Esophagus squamous epithelium (tissue), 5 donors: ENCODE measurements around the gene KDM3A. TPM values are rescaled to one million over a fixed set of nuclear protein-coding genes. Genes with fewer than 3 reads are reported as not detected.
"Not testable (repeated sequence)": the region's sequence is repeated elsewhere in the genome, so short reads cannot be mapped to it uniquely, and the experiment has no call there.

Experiments used
- DNase-seq: peaks from one replicate; lab custom pipeline; 2025; lab: John Stamatoyannopoulos, UW
- H3K27ac ChIP-seq, 4 donors: fragments of 200-600 bp; sonication (generic); one replicate each; pipeline ENCODE4 v1.5.1; 2016 to 2019; ENCODE audit warnings: mild to moderate bottlenecking in 1 of 4
- H3K27me3 ChIP-seq, 4 donors: fragments of 200-600 bp; sonication (generic); 1 replicate in 3 of 4; 2 replicates in 1 of 4; pipeline versions ENCODE4 v1.5.1 to v1.6.0; 2017 to 2021; ENCODE audit warnings: antibody characterized with exemption in 1 of 4
- H3K36me3 ChIP-seq, 3 donors: fragments of 200-600 bp; sonication (generic); one replicate each; pipeline ENCODE4 v1.5.1; 2016 to 2019
- H3K4me1 ChIP-seq, 3 donors: fragments of 200-600 bp; sonication (generic); one replicate each; pipeline ENCODE4 v1.5.1; 2017 to 2019
- H3K4me3 ChIP-seq, 4 donors: fragments of 200-600 bp; sonication (generic); 1 replicate in 3 of 4; 2 replicates in 1 of 4; pipeline ENCODE4 v1.5.1; 2016 to 2019; ENCODE audit warnings: mild to moderate bottlenecking in 2 of 4, moderate library complexity in 1 of 4
- H3K9me3 ChIP-seq, 3 donors: fragments of 200-600 bp; sonication (generic); one replicate each; pipeline ENCODE4 v1.5.1; 2016 to 2019
- POLR2A ChIP-seq, 4 donors: fragments of 450-650 bp; IDR thresholded peaks; one replicate each; pipeline ENCODE4 v1.6.1; 2017; ENCODE audit warnings: antibody characterized with exemption in 4 of 4, mild to moderate bottlenecking in 4 of 4, moderate library complexity in 3 of 4
- WGBS, 2 donors: methylation state at CpG; one replicate each; pipeline ENCODE4 v1.1.5; 2018; 5-methylcytosine and 5-hydroxymethylcytosine counted together
- intact Hi-C: fragments of 100-400 bp; cut with DNase I; formaldehyde crosslinking; loops from one replicate; pipeline ENCODE4 v1.15.0; 2022
- total RNA-seq, 4 donors: library from RNA; depleted of rRNA; stranded (reverse); fragments of >200 nt; gene quantifications; one replicate each; pipeline ENCODE4 v1.1.0, GENCODE V29; 2016
- TF ChIP-seq, protein P1 (sequence below), 6 experiments: fragments of 450-650 bp in 4 of 6; fragments of 200-600 bp in 2 of 6; sonication (generic) in 2 of 6; IDR thresholded peaks; one replicate each; pipeline ENCODE4 v1.5.1; 2016 to 2019; ENCODE audit warnings: antibody characterized with exemption in 6 of 6, mild to moderate bottlenecking in 4 of 6, moderate library complexity in 4 of 6
- donor health status: DM: yes; HTN: yes; CAD: no.

Gene KDM3A
- total RNA-seq, 4 donors from 2014 or later = 22.0 to 60.7 (median 23.9) TPM

DNA sequence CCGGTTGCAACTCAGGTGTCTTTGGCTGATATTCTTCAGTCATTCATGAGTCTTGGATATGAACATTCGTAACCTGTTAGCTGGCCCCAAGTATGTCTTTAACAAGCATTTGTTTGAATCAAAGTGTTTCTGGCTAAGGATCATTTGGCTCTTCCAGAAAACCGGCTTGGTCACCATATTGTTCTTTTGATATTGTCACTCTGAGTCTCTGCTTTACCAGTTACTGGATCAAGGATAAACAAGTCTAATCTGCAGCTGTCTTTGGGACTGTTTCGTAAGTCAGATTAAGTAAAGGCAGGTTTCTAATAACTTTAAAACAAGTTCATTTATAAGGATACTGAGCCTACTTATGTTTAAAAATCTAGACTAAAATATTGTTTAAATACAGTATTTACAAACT lies 49.1 kb downstream of the KDM3A start:
- DNase-seq = no peak
- intact Hi-C loops = no loop called here
- Histone ChIP-seq H3K27ac (peak overlapping the region in 3 of 4 donors; percentile 30 to 66 (median 55)), H3K27me3 (no peaks in the 10 kb centered on the region), H3K4me1 (peaks cover 9 to 38% (median 11%) of the 10 kb centered on the region in 3 donors), H3K4me3 (no peak overlapping the region), H3K9me3 (no peaks in the 10 kb centered on the region), H3K36me3 (peaks cover 18 to 100% (median 22%) of the 10 kb centered on the region in 3 donors)
- TF ChIP-seq POLR2A (IDR thresholded peaks at IDR 0.05) = no peak
- TF ChIP-seq, protein P1, sequence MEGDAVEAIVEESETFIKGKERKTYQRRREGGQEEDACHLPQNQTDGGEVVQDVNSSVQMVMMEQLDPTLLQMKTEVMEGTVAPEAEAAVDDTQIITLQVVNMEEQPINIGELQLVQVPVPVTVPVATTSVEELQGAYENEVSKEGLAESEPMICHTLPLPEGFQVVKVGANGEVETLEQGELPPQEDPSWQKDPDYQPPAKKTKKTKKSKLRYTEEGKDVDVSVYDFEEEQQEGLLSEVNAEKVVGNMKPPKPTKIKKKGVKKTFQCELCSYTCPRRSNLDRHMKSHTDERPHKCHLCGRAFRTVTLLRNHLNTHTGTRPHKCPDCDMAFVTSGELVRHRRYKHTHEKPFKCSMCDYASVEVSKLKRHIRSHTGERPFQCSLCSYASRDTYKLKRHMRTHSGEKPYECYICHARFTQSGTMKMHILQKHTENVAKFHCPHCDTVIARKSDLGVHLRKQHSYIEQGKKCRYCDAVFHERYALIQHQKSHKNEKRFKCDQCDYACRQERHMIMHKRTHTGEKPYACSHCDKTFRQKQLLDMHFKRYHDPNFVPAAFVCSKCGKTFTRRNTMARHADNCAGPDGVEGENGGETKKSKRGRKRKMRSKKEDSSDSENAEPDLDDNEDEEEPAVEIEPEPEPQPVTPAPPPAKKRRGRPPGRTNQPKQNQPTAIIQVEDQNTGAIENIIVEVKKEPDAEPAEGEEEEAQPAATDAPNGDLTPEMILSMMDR (IDR thresholded peaks at IDR 0.05) = no peak
- WGBS, 2 donors = 37 to 74% methylated on average over 4 of the region's 4 CpGs

DNA sequence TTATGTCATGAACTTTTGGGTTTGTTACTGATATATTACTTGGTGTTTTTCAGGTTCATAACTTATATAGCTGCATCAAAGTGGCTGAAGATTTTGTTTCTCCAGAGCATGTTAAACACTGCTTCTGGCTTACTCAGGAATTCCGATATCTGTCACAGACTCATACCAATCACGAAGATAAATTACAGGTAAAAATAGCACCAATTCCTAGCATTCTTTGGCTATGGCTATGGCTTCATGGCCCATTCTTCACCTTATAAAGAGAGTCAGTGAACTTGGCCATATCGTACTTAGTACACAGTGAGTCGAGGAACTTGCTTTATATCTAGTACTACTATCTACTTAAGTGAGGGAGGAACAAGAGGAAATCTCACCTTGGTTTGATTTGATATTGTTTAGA lies 49.9 kb downstream of the KDM3A start:
- Histone ChIP-seq H3K27me3 (no peaks in the 10 kb centered on the region), H3K4me1 (peaks cover 9 to 38% (median 11%) of the 10 kb centered on the region in 3 donors), H3K36me3 (peaks cover 18 to 100% (median 18%) of the 10 kb centered on the region in 3 donors), H3K4me3 (no peak overlapping the region), H3K9me3 (no peaks in the 10 kb centered on the region), H3K27ac (peak overlapping the region in 2 of 4 donors; percentile 55 to 66)
- 73 to 88% methylated on average over 4 of the region's 4 CpGs for WGBS, 2 donors
- intact Hi-C loops = no loop called here
- no peak for TF ChIP-seq POLR2A (IDR thresholded peaks at IDR 0.05)
- TF ChIP-seq, protein P1 (IDR thresholded peaks at IDR 0.05) = no peak
- no peak for DNase-seq

DNA sequence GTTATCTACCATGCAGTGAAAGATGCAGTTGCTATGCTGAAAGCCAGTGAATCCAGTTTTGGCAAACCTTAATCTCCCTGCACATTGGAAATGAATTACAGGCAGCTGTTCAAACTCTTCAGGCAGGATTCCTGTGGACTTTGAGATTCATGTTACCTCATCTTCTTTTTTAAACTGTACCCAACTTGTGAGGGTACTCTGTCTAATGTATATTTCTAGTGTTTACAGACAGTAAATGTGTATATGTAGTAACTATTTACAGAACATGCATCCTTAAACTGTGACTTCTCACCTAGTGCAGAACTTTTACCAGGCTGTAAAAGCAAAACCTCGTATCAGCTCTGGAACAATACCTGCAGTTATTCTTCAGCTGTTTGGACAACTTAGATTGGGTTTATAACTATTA lies 50.9 kb downstream of the KDM3A start:
- WGBS, 2 donors = 60 to 83% methylated on average over 1 of the region's 1 CpG
- Histone ChIP-seq H3K27ac (peak overlapping the region in 1 of 4 donors; percentile 2), H3K4me3 (no peak overlapping the region), H3K27me3 (no peaks in the 10 kb centered on the region), H3K9me3 (no peaks in the 10 kb centered on the region), H3K4me1 (peaks cover 9 to 38% (median 11%) of the 10 kb centered on the region in 3 donors), H3K36me3 (peaks cover 13 to 100% (median 18%) of the 10 kb centered on the region in 3 donors)
- intact Hi-C loops = no loop called here
- no peak for DNase-seq
- TF ChIP-seq, protein P1 (IDR thresholded peaks at IDR 0.05) = no peak
- no peak for TF ChIP-seq POLR2A (IDR thresholded peaks at IDR 0.05)

DNA sequence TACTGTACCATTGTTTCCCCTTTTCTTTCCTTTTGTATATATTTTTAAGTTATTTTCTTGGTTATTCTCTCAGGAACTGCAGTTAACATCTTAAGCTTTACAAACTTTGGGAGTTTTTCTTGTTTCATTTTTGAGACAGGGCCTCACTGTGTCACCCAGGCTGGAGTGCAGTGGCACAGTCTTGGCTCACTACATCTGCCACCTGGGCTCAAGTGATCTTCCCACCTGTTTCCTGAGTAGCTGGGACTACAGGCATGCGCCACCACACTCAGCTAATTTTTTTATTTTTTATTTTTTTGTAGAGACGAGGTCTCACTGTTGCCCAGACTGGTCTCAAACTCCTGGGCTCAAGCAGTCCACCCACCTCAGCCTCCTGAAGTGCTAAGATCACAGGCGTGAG lies 55.2 kb downstream of the KDM3A start:
- H3K36me3 ChIP-seq = peaks cover 5 to 100% (median 13%) of the 10 kb centered on the region in 3 donors
- intact Hi-C loops, H3K4me3 ChIP-seq, H3K27ac ChIP-seq, H3K27me3 ChIP-seq, DNase-seq: not testable (repeated sequence)
- H3K9me3 ChIP-seq = peaks cover 0 to 11% (median 4%) of the 10 kb centered on the region in 3 donors
- 80 to 90% methylated on average over 3 of the region's 3 CpGs for WGBS, 2 donors
- peaks cover 0 to 14% (median 0%) of the 10 kb centered on the region in 3 donors for H3K4me1 ChIP-seq

DNA sequence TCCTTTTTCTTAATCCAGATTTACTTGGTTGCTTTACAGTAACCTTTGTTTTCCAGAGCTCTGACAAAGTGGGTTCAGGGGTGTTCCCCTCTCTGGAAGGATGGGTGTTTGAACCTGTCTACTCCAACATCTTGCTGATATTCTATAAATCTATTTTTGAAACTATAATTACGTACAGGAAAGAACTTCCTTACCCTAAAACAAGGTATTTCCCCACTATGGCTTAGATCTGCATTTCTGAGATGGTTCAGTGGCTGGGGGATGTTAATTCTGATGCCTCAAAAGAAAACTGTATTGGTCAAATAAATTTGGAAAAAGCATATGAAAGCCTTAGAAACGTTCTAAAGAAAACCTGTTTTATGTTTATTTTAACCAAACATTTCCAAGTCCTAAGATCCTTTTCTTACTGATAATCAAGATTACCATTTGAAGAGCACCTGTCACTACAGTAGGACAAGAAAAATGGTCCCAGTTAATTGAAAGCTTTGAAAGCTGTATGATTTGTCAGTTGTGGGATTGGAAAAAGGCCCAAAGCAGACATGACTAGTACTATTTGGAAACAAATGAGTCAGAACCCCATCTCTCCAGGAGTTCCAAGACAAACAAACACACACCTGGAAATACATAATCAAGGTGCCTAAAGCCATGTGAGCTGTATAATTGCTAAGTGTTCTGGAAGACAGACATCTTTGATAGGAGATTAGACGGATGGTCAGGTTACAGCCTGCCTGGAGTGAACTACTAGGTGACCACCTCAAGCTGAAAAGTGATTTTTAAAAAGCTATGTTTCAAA lies 57.5 kb downstream of the KDM3A start:
- peaks cover 3 to 97% (median 13%) of the 10 kb centered on the region in 3 donors for H3K36me3 ChIP-seq
- peaks cover 0 to 11% (median 4%) of the 10 kb centered on the region in 3 donors for H3K9me3 ChIP-seq
- H3K27me3 ChIP-seq = no peaks in the 10 kb centered on the region
- no peak overlapping the region for H3K4me3 ChIP-seq
- TF ChIP-seq, protein P1 (IDR thresholded peaks at IDR 0.05) = no peak
- DNase-seq = no peak
- H3K27ac ChIP-seq = peak overlapping the region in 1 of 4 donors; percentile 51
- 39 to 63% methylated on average over 3 of the region's 3 CpGs for WGBS, 2 donors
- H3K4me1 ChIP-seq = peaks cover 0 to 21% (median 0%) of the 10 kb centered on the region in 3 donors
- intact Hi-C loops = no loop called here
